Vagina (tissue), 2 donors: Measurements from ENCODE around the gene CASQ1. TPM values are rescaled to one million over a fixed set of nuclear protein-coding genes. Genes with fewer than 3 reads are reported as not detected.

Source experiments
- DNase-seq, 2 donors: peaks; one replicate each; pipeline ENCODE4 v3.0.0-alpha.2; 2017; ENCODE audit errors: extremely low spot score in 2 of 2
- H3K27ac ChIP-seq: fragments of 200-600 bp; sonication (generic); one replicate; pipeline ENCODE4 v1.5.1; 2019
- H3K27me3 ChIP-seq: fragments of 200-600 bp; sonication (generic); one replicate; pipeline ENCODE4 v1.5.1; 2019
- H3K36me3 ChIP-seq, 2 donors: fragments of 200-600 bp; sonication (generic); one replicate each; pipeline ENCODE4 v1.5.1; 2017 to 2019
- H3K4me1 ChIP-seq: fragments of 200-600 bp; sonication (generic); one replicate; pipeline ENCODE4 v1.5.1; 2019
- H3K4me3 ChIP-seq, 2 donors: fragments of 200-600 bp; sonication (generic); 1 replicate in 1 of 2; 2 replicates in 1 of 2; pipeline ENCODE4 v1.5.1; 2016 to 2019
- H3K9me3 ChIP-seq: fragments of 200-600 bp; sonication (generic); one replicate; pipeline ENCODE4 v1.5.1; 2019
- CTCF ChIP-seq, 3 experiments: fragments of 450-650 bp in 2 of 3; fragments of 200-600 bp in 1 of 3; sonication (generic) in 1 of 3; IDR thresholded peaks; one replicate each; pipeline ENCODE4 v1.5.1; 2017 to 2019; ENCODE audit warnings: antibody characterized with exemption in 3 of 3, mild to moderate bottlenecking in 2 of 3, moderate library complexity in 2 of 3
- POLR2A ChIP-seq, 2 donors: fragments of 450-650 bp; IDR thresholded peaks; one replicate each; pipeline ENCODE4 v1.6.1; 2017; ENCODE audit warnings: antibody characterized with exemption in 2 of 2, mild to moderate bottlenecking in 2 of 2, moderate library complexity in 2 of 2
- POLR2AphosphoS5 ChIP-seq, 2 donors: sonication (generic); formaldehyde crosslinking; IDR thresholded peaks; one replicate each; pipeline ENCODE4 v1.9.0; 2017; ENCODE audit warnings: antibody characterized with exemption in 2 of 2, mild to moderate bottlenecking in 2 of 2, low read depth in 1 of 2; ENCODE audit not compliant: insufficient read depth in 1 of 2
- intact Hi-C: fragments of 100-400 bp; cut with DNase I; formaldehyde crosslinking; loops from one replicate; pipeline ENCODE4 v1.15.1; 2023
- total RNA-seq: library from RNA; depleted of rRNA; stranded (reverse); fragments of >200 nt; gene quantifications from one replicate; pipeline ENCODE4 v1.2.3, GENCODE V29; 2016

The CASQ1 gene
- total RNA-seq, 1 donor from 2014 or later: not detected

GRCh38 chr1:160188341-160188740, 2.0 kb upstream of the CASQ1 start:
- TF ChIP-seq POLR2AphosphoS5 (IDR thresholded peaks at IDR 0.05; ENCODE audit: insufficient read depth in 1 of 2, low read depth in 1 of 2): no peak
- TF ChIP-seq CTCF (IDR thresholded peaks at IDR 0.05): no peak
- TF ChIP-seq POLR2A (IDR thresholded peaks at IDR 0.05): no peak
- Histone ChIP-seq H3K36me3 (no peaks in the 10 kb centered on the region), H3K4me1 (peaks cover 17% of the 10 kb centered on the region), H3K27me3 (no peaks in the 10 kb centered on the region), H3K9me3 (no peaks in the 10 kb centered on the region), H3K27ac (no peak overlapping the region), H3K4me3 (no peak overlapping the region)
- intact Hi-C loops: no loop called here
- no peak for DNase-seq

- Histone ChIP-seq H3K9me3 (no peaks in the 10 kb centered on the region), H3K36me3 (no peaks in the 10 kb centered on the region), H3K27ac (no peak overlapping the region), H3K4me1 (peaks cover 19% of the 10 kb centered on the region), H3K27me3 (no peaks in the 10 kb centered on the region), H3K4me3 (no peak overlapping the region)
- no peak for DNase-seq
- intact Hi-C loops: loop anchor here (5.0 kb wide), 1 partner anchor 101 kb away; no protein-coding TSS in a partner anchor
- TF ChIP-seq POLR2A (IDR thresholded peaks at IDR 0.05): no peak
- no peak for TF ChIP-seq POLR2AphosphoS5 (IDR thresholded peaks at IDR 0.05; ENCODE audit: insufficient read depth in 1 of 2, low read depth in 1 of 2)
- TF ChIP-seq CTCF (IDR thresholded peaks at IDR 0.05): no peak
Measured at GRCh38 chr1:160191756-160192155, 1.4 kb downstream of the CASQ1 start.

- intact Hi-C loops: loop anchor here (5.0 kb wide), 1 partner anchor 100 kb away; no protein-coding TSS in a partner anchor
- DNase-seq: no peak
- Histone ChIP-seq H3K27ac (no peak overlapping the region), H3K9me3 (no peaks in the 10 kb centered on the region), H3K27me3 (no peaks in the 10 kb centered on the region), H3K4me1 (peaks cover 19% of the 10 kb centered on the region), H3K4me3 (no peak overlapping the region), H3K36me3 (no peaks in the 10 kb centered on the region)
- TF ChIP-seq POLR2A (IDR thresholded peaks at IDR 0.05) (no peak), POLR2AphosphoS5 (IDR thresholded peaks at IDR 0.05; ENCODE audit: insufficient read depth in 1 of 2, low read depth in 1 of 2) (no peak), CTCF (IDR thresholded peaks at IDR 0.05) (no peak)
Measured at GRCh38 chr1:160192234-160192633, 1.9 kb downstream of the CASQ1 start.

GRCh38 chr1:160193091-160193819, 2.9 kb downstream of the CASQ1 start:
- Histone ChIP-seq H3K9me3 (no peaks in the 10 kb centered on the region), H3K4me3 (no peak overlapping the region), H3K27ac (no peak overlapping the region), H3K4me1 (peaks cover 19% of the 10 kb centered on the region), H3K27me3 (no peaks in the 10 kb centered on the region), H3K36me3 (no peaks in the 10 kb centered on the region)
- no peak for DNase-seq
- peak; percentile 84 to 99 (median 99) for TF ChIP-seq CTCF (IDR thresholded peaks at IDR 0.05)
- TF ChIP-seq POLR2A (IDR thresholded peaks at IDR 0.05): no peak
- peak in 1 of 2 donors; percentile 67 for TF ChIP-seq POLR2AphosphoS5 (IDR thresholded peaks at IDR 0.05; ENCODE audit: insufficient read depth in 1 of 2, low read depth in 1 of 2)
- intact Hi-C loops: loop anchor here (5.0 kb wide), 1 partner anchor 99 kb away; no protein-coding TSS in a partner anchor
